ENCODE results near the gene RYR1.

GRCh38 chr19:38557205-38557799 lies 123.8 kb downstream of the RYR1 start:
- TF ChIP-seq CTCF (tag by site-specific recombination; IDR thresholded peaks at IDR 0.05) (no peak), REPIN1 (tag by site-specific recombination; IDR thresholded peaks at IDR 0.05; ENCODE audit: low read depth) (no peak), ZNF76 (tag by site-specific recombination; IDR thresholded peaks at IDR 0.05; ENCODE audit: borderline replicate concordance, low read depth) (no peak), ZNF138 (tag by site-specific recombination; IDR thresholded peaks at IDR 0.05; ENCODE audit: borderline replicate concordance) (no peak), ZBTB8A (tag by site-specific recombination; IDR thresholded peaks at IDR 0.05) (no peak; the same call in 1 of the 2 replicates), PRDM4 (tag by site-specific recombination; IDR thresholded peaks at IDR 0.05) (no peak)

Measured in HEK293 (cell line).